Cerebellar cortex (tissue), 1 donor: ENCODE data around the gene CSNK1D.
"Not testable (repeated sequence)": the region's sequence is repeated elsewhere in the genome, so short reads cannot be mapped to it uniquely, and the experiment has no call there.

ENCODE experiments used
- DNase-seq: peaks from one replicate; pipeline ENCODE4 v3.0.0-alpha.2; 2015; ENCODE audit warnings: low spot score

Gene CSNK1D

DNA sequence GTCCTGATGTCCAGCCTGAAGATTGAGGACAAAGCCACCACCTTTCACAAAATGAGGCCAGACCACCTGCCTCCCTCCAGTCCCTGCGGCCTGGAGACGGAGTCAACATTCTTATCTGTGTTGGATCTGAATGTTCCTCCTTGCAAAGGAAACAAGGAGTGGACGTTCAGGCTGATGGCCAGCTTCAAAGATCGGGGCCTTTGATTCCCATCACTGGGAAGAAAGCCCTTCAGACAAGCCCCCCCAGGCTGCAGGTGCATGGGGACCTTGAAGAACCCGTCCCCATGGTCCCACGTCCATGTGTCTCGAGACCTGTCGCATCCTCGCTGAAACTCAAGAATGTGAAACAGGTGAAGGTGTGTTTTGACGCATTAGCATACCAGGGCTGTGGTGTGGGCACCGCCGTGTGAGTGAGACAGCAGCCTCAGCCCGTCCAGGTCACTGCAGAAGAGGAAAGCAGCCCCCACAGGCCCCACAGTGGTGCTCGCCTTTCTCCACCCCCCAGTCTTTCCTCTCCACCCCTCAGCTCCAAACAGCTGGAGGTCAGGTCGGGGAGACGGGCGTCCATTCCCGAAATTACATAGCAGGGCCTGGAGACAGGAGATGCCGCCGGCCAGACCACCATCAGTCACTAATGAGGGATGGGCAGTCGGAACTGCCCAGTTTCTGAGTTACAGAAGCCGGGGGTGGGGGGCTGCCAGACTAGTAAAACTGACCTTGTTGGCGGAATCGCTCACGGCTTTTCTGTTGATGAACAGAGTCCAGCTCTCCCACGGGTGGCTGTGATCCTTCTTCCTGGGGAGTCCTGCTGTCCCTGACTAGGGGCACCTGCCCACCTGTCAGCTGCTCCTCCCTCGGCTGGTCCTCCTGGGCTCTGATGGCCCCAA is 877 bp upstream of the CSNK1D start:
- DNase-seq: no peak

DNA sequence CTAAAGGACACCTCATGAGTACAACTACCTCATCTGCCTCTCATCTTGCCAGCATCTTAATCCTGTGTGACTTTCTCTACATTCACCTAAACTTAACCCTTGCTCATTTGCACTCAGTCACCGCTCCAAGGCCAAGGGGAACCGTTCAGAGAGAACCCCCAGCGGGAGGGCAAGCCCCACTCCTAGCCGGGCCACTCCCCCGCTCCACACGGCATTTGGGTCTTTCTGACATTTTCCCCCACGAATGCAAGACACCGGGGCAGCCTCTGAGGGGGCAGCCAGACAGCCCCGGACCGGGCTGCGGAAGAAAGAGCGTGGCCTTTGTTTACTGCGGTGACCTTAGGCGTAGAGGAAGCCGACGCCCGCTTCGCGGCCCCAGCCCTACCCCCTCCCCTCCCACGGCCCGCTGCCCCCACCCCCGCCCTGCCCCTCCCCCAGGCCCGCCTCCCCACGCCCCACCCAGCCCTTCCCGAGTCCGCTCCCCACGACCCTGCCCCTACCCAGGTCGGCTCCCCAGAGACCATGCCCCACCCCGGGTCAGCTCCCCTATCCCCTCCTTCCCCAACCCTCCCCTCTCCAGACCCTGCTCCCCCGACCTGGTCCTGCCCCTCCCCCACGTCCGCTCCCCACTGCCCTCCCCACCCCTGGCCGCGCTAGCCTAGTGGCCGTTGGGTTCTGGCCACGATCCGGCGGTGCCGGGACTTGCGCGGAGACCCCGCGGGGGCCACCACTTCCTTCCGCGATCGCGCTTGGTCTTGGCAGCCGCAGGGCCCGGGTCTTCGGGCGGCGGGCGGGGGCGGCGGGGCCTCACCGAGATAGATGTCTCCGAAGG is 789 bp downstream of the CSNK1D start:
- no peak for DNase-seq

DNA sequence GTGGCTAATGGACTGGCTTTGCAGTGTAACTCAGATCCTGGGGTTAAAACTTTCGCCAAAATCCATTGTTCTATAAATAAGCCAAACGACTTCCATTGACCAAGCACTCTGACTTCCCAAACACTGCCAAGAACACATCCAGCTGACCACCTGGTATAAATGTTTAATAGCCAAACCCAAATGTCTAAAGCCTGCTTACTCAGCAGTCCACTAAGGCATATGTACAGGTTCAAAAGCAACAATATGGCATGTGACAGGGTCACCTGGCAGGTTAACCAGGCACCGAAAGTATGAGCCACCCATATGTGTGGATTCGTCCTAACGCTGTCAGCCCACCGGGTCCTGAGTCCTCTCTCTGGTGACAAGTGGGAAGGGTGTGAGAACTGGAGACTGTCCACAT is 2.1 kb downstream of the CSNK1D start:
- no peak for DNase-seq

DNA sequence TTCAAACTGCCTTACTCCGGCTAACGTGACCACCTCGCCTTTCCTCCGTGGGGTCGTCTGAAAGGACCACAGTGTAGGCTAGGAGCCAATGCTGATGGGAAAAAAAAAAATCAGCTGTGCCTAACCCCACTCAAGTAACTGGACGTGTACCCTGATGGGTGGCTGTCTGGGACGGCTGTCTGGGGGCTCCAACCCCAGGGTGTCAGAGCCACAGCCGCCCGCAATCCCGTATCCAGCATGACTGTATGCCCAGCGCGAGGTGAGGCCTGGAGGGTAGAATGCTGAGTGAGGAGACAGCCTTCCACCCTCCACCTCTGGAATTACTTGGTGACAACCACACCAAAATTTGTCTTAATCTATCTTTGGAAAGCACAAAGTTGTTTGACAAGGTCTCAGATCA is 2.8 kb downstream of the CSNK1D start:
- DNase-seq: no peak

DNA sequence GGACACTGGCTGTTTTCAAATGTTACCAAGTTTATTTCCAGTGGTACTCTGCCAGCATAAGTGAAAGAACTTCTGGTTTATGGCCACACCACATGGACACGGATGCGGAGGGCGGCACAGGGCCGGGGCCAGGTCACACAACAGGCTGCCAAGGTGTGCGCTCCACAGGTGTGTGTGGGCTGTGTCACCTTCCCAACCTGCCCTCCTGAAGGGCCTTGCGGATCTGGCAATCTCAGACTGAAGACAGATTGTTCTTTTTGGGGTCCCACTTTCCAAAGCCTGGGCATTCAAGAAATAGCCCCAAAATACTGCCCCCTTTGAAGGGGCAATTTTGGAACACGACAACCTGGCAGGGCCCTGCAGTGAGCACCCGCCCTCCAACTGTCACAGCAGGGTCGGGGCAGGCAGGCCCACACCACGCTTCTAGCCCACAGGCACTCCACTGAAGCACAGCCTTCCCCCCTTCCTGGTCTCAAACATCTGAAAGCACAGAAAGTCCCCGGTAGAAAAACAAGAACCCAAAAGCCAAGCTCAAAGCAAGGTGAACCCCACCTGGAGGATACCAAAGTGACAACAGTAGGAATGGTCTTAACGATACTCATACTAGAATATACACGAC is 3.5 kb downstream of the CSNK1D start:
- no peak for DNase-seq

DNA sequence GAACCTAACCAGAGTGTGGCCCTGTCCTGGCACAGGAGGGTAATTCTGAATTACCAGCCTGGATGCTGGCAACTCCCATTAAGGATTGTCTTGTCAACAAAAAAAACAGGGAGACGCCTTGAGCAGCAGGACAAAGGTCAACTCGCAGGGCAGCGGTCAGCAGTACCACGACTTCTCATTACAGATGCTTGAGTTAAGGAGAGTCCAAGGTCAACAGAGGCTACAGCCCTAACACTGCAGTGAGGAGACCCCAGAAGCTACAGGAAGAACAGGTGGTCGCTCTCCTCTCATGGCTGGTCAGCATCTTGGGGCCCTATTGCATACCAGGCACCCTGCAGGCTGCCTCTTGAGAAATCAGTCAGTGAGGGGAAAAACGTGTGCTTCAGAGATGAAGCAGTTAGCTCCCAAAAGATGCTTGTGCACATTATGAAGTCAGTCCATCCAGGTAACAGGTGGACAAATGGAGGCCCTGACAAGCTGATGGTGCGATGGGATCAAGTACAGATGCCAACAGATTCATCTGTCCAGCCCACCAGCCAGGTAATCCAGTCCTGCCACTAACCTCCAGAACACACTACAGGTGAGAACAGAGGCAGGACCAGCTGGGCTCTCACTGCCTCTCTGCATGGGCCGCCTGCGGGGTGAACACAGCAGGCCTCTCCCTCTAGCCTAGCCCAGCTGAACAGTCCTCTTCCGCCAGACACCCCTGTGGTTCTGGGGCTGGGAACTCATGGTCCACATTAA is 4.2 kb downstream of the CSNK1D start:
- no peak for DNase-seq

DNA sequence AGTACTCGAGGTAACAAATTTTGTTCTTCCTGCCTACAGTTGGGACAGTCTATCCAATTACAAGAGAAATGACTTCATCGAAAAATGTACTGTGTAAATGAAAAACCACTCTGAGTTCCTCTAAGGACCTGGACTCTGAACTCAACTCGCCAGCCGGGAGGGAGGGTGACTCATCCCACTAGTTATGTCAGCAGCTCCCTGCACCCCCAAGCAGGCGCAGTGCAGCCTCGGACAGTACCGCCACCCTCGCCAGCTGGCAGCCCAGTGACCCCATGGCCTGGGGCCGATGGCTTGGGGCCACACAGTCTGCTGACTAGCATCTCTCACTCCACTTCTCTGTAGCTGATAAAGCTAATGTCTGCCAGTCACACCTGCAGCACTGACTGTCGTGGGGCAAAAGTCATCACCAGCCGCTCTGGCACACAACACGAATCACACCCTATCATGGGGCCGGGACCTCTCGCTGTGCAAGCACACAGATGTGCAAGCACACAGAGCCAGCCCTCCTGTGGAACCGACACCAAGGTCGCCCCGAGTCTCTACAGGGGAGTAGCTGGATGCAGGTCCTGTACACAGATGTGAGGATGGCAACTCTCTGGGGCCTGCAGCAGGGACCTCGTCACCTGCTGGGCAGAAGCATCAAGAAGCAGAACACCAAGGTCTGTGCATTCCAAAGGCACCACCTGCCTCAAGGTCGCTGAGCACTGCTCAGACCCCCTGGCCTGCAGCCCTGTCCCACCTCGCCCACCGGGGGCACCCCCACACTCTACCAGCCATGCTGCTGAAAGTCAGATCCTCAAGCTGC is 5.7 kb downstream of the CSNK1D start:
- peak; percentile 76 for DNase-seq

DNA sequence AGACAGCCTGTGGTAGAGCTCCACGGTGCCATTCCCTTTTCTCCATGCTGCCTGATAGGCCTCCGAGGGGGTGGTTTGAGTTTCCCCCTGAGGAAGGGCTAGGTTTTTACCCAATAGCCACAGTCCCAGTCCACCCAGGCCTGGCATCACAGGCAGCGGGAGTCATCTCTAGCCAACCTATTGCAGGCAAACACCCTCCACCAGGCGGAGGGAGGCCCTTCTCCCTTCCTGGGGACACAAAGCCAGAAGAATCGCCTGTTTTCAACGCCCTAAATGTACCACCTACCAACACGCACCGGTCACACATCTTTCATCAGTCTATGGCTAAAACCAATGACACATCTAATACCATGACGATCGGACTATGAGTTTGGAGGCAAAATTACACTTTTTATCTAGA is 7.4 kb downstream of the CSNK1D start:
- no peak for DNase-seq

DNA sequence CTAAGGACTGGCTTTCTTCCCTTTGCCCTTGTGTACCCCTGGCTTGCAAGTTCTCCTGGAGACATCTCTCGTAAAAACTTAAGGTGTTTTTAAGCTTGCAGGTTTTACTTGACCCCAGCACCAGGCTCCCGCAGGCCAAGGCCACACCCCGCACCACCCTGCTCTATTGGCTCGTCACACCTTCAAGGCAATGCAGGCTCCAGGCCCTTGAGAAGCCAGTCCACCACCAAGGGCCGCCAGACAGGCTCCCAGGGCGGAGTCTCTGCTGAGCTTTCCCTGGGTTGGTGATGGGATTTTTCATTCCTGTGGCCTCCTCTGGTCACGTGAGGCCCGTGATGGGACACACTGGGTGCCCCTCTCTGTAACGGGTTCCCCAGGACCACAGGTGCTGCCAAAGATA is 9.9 kb downstream of the CSNK1D start:
- no peak for DNase-seq

DNA sequence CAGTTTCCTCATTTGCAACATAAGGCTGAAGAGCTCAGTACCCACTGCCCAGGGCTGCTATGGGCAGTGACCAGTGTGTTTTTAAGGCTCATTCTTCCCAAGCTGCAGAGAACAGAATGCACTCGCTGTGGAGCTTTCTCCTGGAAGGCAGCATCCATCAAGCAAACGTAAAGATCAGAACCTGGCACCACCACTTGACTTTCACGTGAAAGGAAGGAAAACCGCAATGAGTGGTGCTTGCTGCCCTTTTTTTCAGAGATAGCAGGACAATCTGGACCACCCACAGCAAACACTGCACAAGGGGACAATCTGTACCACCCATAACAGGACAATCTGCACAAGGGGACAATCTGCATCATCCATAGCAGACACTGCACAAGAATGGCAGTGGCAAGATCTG is 11.2 kb downstream of the CSNK1D start:
- DNase-seq: no peak

DNA sequence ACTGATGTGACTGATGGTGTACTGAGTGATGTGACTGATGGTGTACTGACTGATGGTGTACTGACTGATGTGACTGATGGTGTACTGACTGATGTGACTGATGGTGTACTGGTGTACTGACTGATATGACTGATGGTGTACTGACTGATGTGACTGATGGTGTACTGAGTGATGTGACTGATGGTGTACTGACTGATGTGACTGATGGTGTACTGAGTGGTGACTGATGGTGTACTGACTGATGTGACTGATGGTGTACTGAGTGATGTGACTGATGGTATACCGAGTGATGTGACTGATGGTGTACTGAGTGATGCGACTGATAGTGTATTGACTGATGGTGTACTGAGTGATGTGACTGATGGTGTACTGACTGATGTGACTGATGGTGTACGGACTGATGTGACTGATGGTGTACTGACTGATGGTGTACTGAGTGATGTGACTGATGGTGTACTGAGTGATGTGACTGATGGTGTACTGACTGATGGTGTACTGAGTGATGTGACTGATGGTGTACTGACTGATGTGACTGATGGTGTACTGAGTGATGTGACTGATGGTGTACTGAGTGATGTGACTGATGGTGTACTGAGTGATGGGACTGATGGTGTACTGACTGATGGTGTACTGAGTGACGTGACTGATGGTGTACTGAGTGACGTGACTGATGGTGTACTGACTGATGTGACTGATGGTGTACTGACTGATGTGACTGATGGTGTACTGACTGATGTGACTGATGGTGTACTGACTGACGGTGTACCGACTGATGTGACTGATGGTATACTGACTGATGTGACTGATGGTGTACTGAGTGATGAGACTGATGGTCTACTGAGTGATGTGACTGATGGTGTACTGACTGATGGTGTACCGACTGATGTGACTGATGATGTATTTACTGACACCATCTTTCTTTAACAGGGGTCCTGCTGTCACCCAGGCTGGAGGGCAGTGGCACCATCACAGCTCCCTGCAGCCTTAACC is 13.2 kb downstream of the CSNK1D start:
- not testable (repeated sequence) for DNase-seq

DNA sequence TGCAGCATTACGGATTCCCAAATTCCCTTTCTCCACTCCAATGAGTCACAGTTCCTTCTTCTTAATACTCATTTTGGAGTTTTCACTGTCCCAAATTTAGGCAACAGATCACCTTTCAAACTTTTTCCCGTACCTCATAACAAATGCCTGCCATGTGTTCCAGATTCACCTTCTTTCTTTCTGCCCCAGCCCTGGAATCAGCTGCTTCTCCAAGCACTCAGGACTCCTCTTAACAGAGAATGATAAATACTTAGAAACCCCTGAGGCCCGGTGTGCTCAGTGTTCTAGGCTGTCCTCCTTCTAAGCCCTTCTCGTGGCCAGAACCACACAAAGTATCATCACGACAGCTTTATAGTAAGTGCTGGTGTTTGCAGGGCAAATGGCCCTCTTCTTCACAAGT is 14.9 kb downstream of the CSNK1D start:
- DNase-seq: no peak

DNA sequence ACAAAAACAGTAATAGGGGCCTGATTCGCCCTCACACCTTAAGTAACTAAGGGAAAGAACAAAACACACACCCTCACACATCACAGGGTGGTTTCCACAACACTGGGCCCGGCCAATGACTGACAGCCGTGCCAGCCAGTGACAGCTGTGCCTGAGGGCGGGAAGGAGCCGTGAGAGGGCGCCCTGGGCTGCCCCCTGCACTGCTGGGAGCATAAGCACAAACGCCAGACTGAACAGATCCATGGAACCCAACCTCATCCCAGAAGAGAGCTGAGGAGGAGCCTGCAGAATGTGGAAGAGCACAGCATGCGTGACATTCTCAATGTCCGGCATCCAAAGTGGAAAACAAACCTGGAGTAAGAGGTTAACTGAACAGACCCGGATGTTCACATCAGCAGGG is 16.0 kb downstream of the CSNK1D start:
- DNase-seq: peak; percentile 54

DNA sequence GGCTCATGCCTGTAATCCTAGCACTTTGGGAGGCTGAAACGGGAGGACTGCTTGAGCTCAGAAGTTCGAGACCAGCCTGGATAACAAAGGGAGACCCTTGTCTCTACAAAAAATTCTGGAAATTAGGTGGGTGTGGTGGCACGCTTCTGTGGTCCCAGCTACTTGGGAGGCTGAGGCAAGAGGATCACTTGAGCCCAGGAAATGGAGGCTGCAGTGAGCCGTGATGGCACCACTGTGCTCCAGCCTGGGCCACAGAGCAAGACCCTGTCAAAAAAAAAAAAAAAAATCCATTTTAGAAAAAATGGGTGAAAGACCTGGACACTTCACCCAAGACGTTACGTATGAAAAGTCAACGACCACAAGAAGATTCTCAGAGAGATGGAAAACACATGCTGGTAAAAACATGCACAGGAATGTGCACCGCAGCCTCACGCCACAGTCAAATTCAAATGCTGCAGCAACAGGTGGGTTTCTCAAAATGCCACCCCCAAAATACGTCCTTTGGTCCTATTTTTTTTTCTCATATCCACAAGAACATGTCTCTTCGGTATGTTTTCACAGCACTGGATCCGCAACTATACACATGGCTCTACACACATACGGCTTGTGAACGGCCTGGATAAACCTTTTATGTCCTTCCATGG is 17.1 kb downstream of the CSNK1D start:
- no peak for DNase-seq

DNA sequence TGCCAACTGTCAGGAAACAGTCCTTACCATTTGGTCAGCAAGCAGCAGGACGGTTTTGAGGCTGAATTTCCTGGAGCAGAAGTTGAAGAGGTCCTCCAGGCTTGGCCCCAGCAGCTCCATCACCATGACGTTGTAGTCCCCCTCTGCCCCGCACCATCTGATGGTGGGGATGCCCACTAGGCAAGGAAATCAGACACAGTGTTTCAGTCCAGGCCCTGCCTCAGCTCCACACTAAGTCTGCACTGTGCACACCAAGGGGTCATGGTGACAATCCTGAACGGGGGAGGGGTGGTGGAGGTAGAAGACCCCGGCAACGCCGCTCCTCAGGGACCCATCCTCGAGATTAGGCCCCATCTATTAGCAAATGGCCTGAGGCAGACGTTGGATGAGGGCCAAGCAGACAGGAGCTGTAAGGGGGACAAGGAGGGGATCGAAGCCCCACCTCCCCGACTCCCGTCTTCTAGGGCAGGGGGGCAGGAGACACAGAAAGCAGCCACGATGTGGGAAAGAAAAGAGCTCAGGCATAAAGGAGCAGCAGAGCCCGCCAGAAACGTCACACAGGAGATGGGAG is 18.0 kb downstream of the CSNK1D start:
- DNase-seq: no peak

DNA sequence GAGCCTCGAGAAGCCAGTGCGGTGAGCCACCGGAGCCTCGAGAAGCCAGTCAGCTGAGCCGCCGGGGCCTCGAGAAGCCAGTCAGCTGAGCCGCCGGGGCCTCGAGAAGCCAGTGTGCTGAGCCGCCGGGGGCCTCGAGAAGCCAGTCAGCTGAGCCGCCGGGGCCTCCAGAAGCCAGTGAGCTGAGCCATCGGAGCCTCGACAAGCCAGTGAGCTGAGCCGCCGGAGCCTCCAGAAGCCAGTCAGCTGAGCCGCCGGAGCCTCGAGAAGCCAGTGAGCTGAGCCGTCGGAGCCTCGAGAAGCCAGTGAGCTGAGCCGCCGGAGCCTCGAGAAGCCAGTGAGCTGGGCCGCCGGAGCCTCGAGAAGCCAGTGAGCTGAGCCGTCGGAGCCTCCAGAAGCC is 18.8 kb downstream of the CSNK1D start:
- DNase-seq: not testable (repeated sequence)

DNA sequence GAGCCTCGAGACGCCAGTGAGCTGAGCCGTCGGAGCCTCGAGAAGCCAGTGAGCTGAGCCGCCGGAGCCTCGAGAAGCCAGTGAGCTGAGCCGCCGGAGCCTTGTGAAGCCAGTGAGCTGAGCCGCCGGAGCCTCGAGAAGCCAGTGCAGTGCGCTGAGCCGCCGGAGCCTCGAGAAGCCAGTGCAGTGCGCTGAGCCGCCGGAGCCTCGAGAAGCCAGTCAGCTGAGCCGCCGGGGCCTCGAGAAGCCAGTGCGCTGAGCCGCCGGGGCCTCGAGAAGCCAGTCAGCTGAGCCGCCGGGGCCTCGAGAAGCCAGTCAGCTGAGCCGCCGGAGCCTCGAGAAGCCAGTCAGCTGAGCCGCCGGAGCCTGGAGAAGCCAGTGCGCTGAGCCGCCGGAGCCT is 19.4 kb downstream of the CSNK1D start:
- not testable (repeated sequence) for DNase-seq

DNA sequence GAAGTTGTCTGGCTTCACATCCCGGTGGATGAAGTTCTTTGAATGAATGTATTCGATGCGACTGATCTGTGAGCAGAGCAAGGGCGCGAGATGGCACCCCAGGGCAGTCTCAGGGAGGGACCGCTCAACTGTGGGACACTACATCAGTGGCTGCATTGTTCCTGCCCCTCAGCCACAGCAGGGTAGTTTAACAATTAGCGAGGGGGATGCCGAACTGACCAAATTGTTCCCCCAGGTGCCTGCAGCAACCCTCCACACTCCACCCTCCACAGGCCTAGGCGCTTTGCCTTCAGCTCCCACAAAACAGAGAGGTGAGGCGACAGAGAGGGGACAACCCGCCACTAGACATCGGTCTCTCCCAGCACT is 20.3 kb downstream of the CSNK1D start:
- DNase-seq: no peak

DNA sequence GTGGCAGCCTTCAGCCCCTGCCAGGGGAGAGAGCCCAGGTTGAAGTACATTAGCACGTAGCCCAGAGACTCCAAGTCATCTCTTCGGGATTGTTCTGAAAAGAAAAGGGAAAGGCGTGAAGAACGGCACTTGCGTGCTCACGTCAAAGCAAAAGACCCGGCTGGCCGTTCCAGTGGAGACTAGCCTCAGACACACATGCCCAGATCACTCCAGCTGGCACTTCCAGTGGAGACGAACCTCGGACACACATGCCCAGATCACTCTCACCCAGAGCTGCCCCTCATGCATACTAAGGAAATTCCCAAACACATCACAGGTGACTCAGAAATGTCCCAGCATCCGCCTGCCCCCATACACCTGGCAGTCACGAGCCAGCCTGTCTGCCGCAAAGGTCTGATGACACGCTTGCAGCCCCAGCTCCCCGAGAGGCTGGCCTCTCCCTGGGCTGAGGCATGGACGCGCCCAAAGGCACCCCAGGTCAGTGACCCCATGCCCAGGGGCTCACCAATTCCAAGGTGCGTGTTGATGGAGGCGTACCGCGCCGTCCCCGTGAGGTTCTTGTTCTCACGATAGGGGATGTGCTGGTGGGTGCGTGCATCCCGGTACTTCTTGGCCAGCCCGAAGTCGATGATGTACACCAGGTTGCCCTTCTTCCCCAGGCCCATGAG is 20.9 kb downstream of the CSNK1D start:
- DNase-seq: no peak
